ENCODE data around the gene BAZ2A.

Gene BAZ2A

DNA sequence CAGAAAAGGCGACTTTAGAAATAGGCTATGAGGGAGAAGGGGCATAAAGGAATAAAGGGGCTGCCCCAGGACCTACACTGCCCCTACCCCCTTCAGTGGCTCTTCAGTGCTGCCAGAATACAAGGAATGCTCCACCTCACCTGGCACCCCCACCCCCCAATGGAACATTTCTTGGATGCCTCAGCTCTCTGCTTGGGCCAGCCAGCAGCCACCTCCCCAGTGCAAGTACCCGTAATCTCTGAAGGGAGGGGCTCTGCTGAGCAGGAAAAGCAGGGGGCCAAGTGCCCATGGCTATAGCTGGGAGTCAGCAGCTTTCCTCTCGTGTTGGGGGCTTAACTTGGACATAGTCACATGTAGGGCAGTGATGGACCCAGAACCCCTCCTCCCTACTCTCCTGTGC lies 33.3 kb downstream of the BAZ2A start:
- no peaks in the 10 kb centered on the region for H3F3A ChIP-seq (ENCODE audit: low read depth)
- H4K20me1 ChIP-seq (ENCODE audit: insufficient read depth, low read length, poor library complexity, severe bottlenecking) = no peaks in the 10 kb centered on the region

DNA sequence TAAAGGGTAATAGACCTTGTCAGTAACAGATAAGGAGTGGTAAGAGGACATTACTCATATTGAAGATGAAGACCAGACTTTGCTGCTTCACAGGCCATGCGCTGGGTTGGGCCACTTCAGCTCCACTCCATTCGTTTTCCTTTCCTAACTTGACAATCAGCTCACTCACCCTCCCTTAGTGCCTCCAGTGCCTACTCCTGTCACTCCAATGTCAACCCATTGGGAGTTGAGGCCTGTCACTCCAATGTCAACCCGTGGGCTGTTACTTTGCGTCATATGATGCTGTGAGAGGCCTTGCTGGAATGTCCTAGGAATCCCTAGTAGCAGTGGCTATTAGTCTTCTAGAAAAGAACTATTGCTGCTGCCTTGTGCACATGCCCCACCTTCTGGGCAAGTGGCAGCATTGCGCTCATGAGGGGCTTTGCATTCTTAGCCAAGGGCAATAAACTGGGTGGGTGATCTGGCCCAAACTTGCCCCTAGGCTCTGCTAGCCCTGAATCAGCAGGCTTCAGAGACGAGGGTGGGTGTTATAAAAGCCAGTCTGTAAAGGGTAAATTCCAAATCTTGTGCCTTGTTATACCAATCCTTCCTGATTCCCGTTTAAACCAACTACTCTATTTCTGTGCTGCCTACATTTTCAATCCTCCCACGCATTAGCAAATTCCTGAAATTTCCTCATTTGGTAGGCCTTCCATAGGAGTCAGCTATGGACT lies 36.1 kb downstream of the BAZ2A start:
- Histone ChIP-seq H3K9me3 (ENCODE audit: insufficient read depth, low read depth, low read length) (no peaks in the 10 kb centered on the region), H3K4me2 (ENCODE audit: low read depth, low read length, poor library complexity, severe bottlenecking) (no peak overlapping the region), H3F3A (ENCODE audit: low read depth) (no peaks in the 10 kb centered on the region), H3K9me2 (replicated peaks; ENCODE audit: low read depth, low read length) (no peaks in the 10 kb centered on the region), H2AFZ (ENCODE audit: low read length) (no peak overlapping the region), H3K4me1 (ENCODE audit: insufficient read depth, low read length, poor library complexity, severe bottlenecking) (no peaks in the 10 kb centered on the region), H3K9ac (ENCODE audit: low read depth, low read length, poor library complexity, severe bottlenecking) (no peak overlapping the region), H3K79me2 (ENCODE audit: insufficient read depth, low read length) (no peaks in the 10 kb centered on the region), H3K36me3 (ENCODE audit: insufficient read depth, low read length) (peaks cover 19% of the 10 kb centered on the region; the same call in 1 of the 2 replicates), H3K4me3 (ENCODE audit: low read length, poor library complexity, severe bottlenecking) (no peak overlapping the region), H4K20me1 (ENCODE audit: insufficient read depth, low read length, poor library complexity, severe bottlenecking) (no peaks in the 10 kb centered on the region), H3K27me3 (ENCODE audit: insufficient read depth, low read length, poor library complexity, severe bottlenecking) (no peaks in the 10 kb centered on the region)
- TF ChIP-seq, protein P1, sequence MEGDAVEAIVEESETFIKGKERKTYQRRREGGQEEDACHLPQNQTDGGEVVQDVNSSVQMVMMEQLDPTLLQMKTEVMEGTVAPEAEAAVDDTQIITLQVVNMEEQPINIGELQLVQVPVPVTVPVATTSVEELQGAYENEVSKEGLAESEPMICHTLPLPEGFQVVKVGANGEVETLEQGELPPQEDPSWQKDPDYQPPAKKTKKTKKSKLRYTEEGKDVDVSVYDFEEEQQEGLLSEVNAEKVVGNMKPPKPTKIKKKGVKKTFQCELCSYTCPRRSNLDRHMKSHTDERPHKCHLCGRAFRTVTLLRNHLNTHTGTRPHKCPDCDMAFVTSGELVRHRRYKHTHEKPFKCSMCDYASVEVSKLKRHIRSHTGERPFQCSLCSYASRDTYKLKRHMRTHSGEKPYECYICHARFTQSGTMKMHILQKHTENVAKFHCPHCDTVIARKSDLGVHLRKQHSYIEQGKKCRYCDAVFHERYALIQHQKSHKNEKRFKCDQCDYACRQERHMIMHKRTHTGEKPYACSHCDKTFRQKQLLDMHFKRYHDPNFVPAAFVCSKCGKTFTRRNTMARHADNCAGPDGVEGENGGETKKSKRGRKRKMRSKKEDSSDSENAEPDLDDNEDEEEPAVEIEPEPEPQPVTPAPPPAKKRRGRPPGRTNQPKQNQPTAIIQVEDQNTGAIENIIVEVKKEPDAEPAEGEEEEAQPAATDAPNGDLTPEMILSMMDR (conservative IDR thresholded peaks at IDR 0.05; ENCODE audit: low read length) = peak; percentile 98
- TF ChIP-seq EZH2phosphoT487 (IDR thresholded peaks at IDR 0.05; ENCODE audit: borderline replicate concordance) = no peak

More for the DNA sequence above, 33.3 kb downstream of the BAZ2A start:
- H3K79me2 ChIP-seq (ENCODE audit: insufficient read depth, low read length) = no peaks in the 10 kb centered on the region
- H3K4me1 ChIP-seq (ENCODE audit: insufficient read depth, low read length, poor library complexity, severe bottlenecking) = no peaks in the 10 kb centered on the region
- no peak overlapping the region for H2AFZ ChIP-seq (ENCODE audit: low read length)
- H3K9ac ChIP-seq (ENCODE audit: low read depth, low read length, poor library complexity, severe bottlenecking) = no peak overlapping the region
- no peaks in the 10 kb centered on the region for H3K27me3 ChIP-seq (ENCODE audit: insufficient read depth, low read length, poor library complexity, severe bottlenecking)
- H3K4me2 ChIP-seq (ENCODE audit: low read depth, low read length, poor library complexity, severe bottlenecking) = no peak overlapping the region
- H3K4me3 ChIP-seq (ENCODE audit: low read length, poor library complexity, severe bottlenecking) = no peak overlapping the region
- H3K9me2 ChIP-seq (replicated peaks; ENCODE audit: low read depth, low read length) = no peaks in the 10 kb centered on the region
- TF ChIP-seq, protein P1 (conservative IDR thresholded peaks at IDR 0.05; ENCODE audit: low read length) = no peak
- no peak for TF ChIP-seq EZH2phosphoT487 (IDR thresholded peaks at IDR 0.05; ENCODE audit: borderline replicate concordance)
- no peaks in the 10 kb centered on the region for H3K9me3 ChIP-seq (ENCODE audit: insufficient read depth, low read depth, low read length)
- peaks cover 47% of the 10 kb centered on the region for H3K36me3 ChIP-seq (ENCODE audit: insufficient read depth, low read length)

DNA sequence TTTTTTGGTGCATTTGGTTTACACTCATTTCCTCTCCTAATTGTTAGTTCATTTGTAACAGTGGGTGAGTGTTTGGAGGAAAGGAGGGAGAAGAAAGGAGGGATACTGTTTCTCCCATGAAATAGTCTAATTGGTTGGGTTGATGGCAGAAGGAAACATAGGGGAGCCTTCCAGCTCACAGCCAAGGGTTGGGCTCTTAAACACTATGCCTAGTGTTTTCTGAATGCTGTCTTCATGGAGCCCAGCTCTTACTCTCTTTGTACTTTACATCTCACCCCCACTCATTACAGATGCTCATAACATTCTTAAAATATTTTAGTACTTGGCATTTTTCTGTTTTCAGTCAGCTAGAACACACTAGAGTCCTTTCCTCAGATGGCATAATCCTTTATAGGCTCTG lies 38.2 kb downstream of the BAZ2A start:
- no peaks in the 10 kb centered on the region for H3K79me2 ChIP-seq (ENCODE audit: insufficient read depth, low read length)
- H3K4me2 ChIP-seq (ENCODE audit: low read depth, low read length, poor library complexity, severe bottlenecking) = no peak overlapping the region
- H2AFZ ChIP-seq (ENCODE audit: low read length) = no peak overlapping the region
- H3K9me2 ChIP-seq (replicated peaks; ENCODE audit: low read depth, low read length) = no peaks in the 10 kb centered on the region
- no peaks in the 10 kb centered on the region for H4K20me1 ChIP-seq (ENCODE audit: insufficient read depth, low read length, poor library complexity, severe bottlenecking)
- no peak overlapping the region for H3K4me3 ChIP-seq (ENCODE audit: low read length, poor library complexity, severe bottlenecking)
- no peaks in the 10 kb centered on the region for H3K9me3 ChIP-seq (ENCODE audit: insufficient read depth, low read depth, low read length)
- H3K27me3 ChIP-seq (ENCODE audit: insufficient read depth, low read length, poor library complexity, severe bottlenecking) = no peaks in the 10 kb centered on the region
- H3K4me1 ChIP-seq (ENCODE audit: insufficient read depth, low read length, poor library complexity, severe bottlenecking) = no peaks in the 10 kb centered on the region
- H3K9ac ChIP-seq (ENCODE audit: low read depth, low read length, poor library complexity, severe bottlenecking) = no peak overlapping the region
- H3K36me3 ChIP-seq (ENCODE audit: insufficient read depth, low read length) = peaks cover 6% of the 10 kb centered on the region; the same call in 1 of the 2 replicates
- no peaks in the 10 kb centered on the region for H3F3A ChIP-seq (ENCODE audit: low read depth)
- no peak for TF ChIP-seq EZH2phosphoT487 (IDR thresholded peaks at IDR 0.05; ENCODE audit: borderline replicate concordance)
- TF ChIP-seq, protein P1 (conservative IDR thresholded peaks at IDR 0.05; ENCODE audit: low read length) = no peak
